ENCODE data around the gene FBXL7. TPM values are rescaled to one million over a fixed set of nuclear protein-coding genes. Genes with fewer than 3 reads are reported as not detected.

Gene FBXL7
- total and polyA plus RNA-seq, 9 of the 15 experiments (the other 6 are each of a cell fraction or from before 2014, with no cell fraction given), result 0.04 to 0.08 TPM; not detected in 7

- ATAC-seq, result no peak
- H3K4me3 ChIP-seq, result no peak overlapping the region
- no peak for FAIRE-seq
- H3K9ac ChIP-seq (ENCODE audit: insufficient read depth in 1 of 2, low read depth in 2 of 2, low read length in 2 of 2), result no peak overlapping the region
- no TSS peak for BruUV-seq (replicated peaks)
- H3K4me1 ChIP-seq (replicated peaks in 1 of 2; ENCODE audit: control insufficient read depth in 2 of 2, insufficient read depth in 2 of 2, low read length in 2 of 2), result no peaks in the 10 kb centered on the region
- no peaks in the 10 kb centered on the region for H3K27me3 ChIP-seq (ENCODE audit: control insufficient read depth in 2 of 2, insufficient read depth in 2 of 2, low read length in 2 of 2)
- H3K4me2 ChIP-seq (ENCODE audit: insufficient read depth, low read length), result no peak overlapping the region
- ChIA-PET CTCF (ENCODE audit: low intra/inter-chr PET ratio) (no interaction called here), POLR2A (no interaction called here)
- WGBS (ENCODE audit: insufficient coverage, low coverage, missing lambda C conversion rate), result 0% methylated on average over 6 of the region's 6 CpGs
- H3K79me2 ChIP-seq (ENCODE audit: control insufficient read depth, insufficient read depth, low read length), result no peaks in the 10 kb centered on the region
- TF ChIP-seq, protein P1, sequence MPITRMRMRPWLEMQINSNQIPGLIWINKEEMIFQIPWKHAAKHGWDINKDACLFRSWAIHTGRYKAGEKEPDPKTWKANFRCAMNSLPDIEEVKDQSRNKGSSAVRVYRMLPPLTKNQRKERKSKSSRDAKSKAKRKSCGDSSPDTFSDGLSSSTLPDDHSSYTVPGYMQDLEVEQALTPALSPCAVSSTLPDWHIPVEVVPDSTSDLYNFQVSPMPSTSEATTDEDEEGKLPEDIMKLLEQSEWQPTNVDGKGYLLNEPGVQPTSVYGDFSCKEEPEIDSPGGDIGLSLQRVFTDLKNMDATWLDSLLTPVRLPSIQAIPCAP (CRISPR knock-in tag; IDR thresholded peaks at IDR 0.05; ENCODE audit: borderline replicate concordance), result no peak
- TF ChIP-seq ZNF766 (CRISPR knock-in tag; conservative IDR thresholded peaks at IDR 0.05), result no peak
- TF ChIP-seq, protein P2, sequence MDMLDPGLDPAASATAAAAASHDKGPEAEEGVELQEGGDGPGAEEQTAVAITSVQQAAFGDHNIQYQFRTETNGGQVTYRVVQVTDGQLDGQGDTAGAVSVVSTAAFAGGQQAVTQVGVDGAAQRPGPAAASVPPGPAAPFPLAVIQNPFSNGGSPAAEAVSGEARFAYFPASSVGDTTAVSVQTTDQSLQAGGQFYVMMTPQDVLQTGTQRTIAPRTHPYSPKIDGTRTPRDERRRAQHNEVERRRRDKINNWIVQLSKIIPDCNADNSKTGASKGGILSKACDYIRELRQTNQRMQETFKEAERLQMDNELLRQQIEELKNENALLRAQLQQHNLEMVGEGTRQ (CRISPR knock-in tag; IDR thresholded peaks at IDR 0.05), result no peak
- TF ChIP-seq GTF2A2 (tag; IDR thresholded peaks at IDR 0.05), result no peak
- TF ChIP-seq, protein P3, sequence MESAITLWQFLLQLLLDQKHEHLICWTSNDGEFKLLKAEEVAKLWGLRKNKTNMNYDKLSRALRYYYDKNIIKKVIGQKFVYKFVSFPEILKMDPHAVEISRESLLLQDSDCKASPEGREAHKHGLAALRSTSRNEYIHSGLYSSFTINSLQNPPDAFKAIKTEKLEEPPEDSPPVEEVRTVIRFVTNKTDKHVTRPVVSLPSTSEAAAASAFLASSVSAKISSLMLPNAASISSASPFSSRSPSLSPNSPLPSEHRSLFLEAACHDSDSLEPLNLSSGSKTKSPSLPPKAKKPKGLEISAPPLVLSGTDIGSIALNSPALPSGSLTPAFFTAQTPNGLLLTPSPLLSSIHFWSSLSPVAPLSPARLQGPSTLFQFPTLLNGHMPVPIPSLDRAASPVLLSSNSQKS (CRISPR knock-in tag; IDR thresholded peaks at IDR 0.05), result no peak
- no peak for TF ChIP-seq ZC3H11A (IDR thresholded peaks at IDR 0.05; ENCODE audit: low read depth, low read length)
- no peak for TF ChIP-seq SAFB (IDR thresholded peaks at IDR 0.05; ENCODE audit: borderline replicate concordance, low read depth, low read length)
- TF ChIP-seq SRSF9 (IDR thresholded peaks at IDR 0.05; ENCODE audit: borderline replicate concordance, low read depth, low read length), result no peak
- H2AFZ ChIP-seq (ENCODE audit: low read depth, low read length), result no peak overlapping the region
- H3K27ac ChIP-seq (ENCODE audit: extremely low read depth, low read depth, low read length), result no peak overlapping the region
- H3K9me3 ChIP-seq (replicated peaks; ENCODE audit: control insufficient read depth, insufficient read depth, low read depth, low read length), result no peaks in the 10 kb centered on the region; the same call in 1 of the 2 replicates
- no peaks in the 10 kb centered on the region for H4K20me1 ChIP-seq (replicated peaks; ENCODE audit: control insufficient read depth, insufficient read depth, low read length)
- intact Hi-C loops (cut with micrococcal nuclease), result no loop called here
- in situ Hi-C loops (cut with MboI), result no loop called here
- H3K36me3 ChIP-seq (ENCODE audit: control insufficient read depth, insufficient read depth, low read length), result no peaks in the 10 kb centered on the region
- H3K9me1 ChIP-seq (ENCODE audit: control insufficient read depth, insufficient read depth, low read length), result no peaks in the 10 kb centered on the region
- DNase-seq (ENCODE audit: extremely low read depth in 1 of 4, low spot score in 3 of 4), result no peak
These were observed 193.4 kb downstream of the FBXL7 start for GRCh38 chr5:15693382-15693728.

Data from K562 (cell line).